ENCODE data around the gene PPP1R1B.

- TF ChIP-seq, protein P1, sequence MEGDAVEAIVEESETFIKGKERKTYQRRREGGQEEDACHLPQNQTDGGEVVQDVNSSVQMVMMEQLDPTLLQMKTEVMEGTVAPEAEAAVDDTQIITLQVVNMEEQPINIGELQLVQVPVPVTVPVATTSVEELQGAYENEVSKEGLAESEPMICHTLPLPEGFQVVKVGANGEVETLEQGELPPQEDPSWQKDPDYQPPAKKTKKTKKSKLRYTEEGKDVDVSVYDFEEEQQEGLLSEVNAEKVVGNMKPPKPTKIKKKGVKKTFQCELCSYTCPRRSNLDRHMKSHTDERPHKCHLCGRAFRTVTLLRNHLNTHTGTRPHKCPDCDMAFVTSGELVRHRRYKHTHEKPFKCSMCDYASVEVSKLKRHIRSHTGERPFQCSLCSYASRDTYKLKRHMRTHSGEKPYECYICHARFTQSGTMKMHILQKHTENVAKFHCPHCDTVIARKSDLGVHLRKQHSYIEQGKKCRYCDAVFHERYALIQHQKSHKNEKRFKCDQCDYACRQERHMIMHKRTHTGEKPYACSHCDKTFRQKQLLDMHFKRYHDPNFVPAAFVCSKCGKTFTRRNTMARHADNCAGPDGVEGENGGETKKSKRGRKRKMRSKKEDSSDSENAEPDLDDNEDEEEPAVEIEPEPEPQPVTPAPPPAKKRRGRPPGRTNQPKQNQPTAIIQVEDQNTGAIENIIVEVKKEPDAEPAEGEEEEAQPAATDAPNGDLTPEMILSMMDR (conservative IDR thresholded peaks at IDR 0.05; ENCODE audit: low read depth, low read length), result no peak
- no peak for TF ChIP-seq EZH2 (IDR thresholded peaks at IDR 0.05; ENCODE audit: borderline replicate concordance, low read depth, low read length, poor library complexity, severe bottlenecking)
Observed at GRCh38 chr17:39659279-39660010, 32.7 kb downstream of the PPP1R1B start.
